SK-N-SH treated with all-trans-retinoic acid at 6 μM for 48 hours (cell line): ENCODE results near the gene SHCBP1L.

Experiments
- ARNTL ChIP-seq: fragments of 450-650 bp; formaldehyde crosslinking; IDR thresholded peaks from 2 replicates; pipeline ENCODE4 v1.5.0; 2020; ENCODE audit warnings: low read depth, mild to moderate bottlenecking, moderate library complexity, borderline replicate concordance
- GLIS3 ChIP-seq: fragments of 250-450 bp; sonication (Bioruptor Pico); IDR thresholded peaks from 2 replicates; pipeline ENCODE4 v1.5.0; 2020; ENCODE audit warnings: mild to moderate bottlenecking, moderate library complexity
- RARB ChIP-seq: fragments of 250-450 bp; sonication (Bioruptor Pico); IDR thresholded peaks from 2 replicates; pipeline ENCODE4 v1.8.0; 2021; ENCODE audit warnings: mild to moderate bottlenecking, moderate library complexity

DNA sequence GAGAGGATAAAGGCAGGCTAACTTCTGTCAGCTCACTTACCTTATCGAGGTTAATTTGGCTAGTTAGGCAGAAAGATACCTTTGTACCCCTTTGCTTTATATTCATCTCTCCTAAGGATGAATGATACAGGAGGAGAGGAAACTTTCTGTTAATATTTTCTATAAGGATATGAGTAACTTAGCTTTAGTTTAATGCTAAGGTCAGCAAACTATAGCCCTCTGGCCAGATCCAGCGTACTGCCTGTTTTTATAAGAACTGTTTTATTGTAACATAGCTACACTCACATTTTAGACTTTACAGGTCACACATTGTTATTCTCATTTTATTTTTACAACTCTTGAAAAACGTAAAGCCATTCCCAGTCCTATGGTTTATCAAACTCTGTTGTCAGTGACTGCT is 95.8 kb downstream of the SHCBP1L start:
- no peak for TF ChIP-seq RARB (CRISPR knock-in tag)
- TF ChIP-seq ARNTL (CRISPR knock-in tag): no peak
- no peak for TF ChIP-seq GLIS3
